LNCAP (cell line): ENCODE measurements around the gene FBXO45.

ENCODE experiments used
- CTCF ChIP-seq: fragments of 450-650 bp; IDR thresholded peaks from 2 replicates; pipeline ENCODE4 v1.5.1; 2017; ENCODE audit warnings: mild to moderate bottlenecking

Gene FBXO45

GRCh38 chr3:196568246-196569002, at the start of gene FBXO45, which contains the start of gene WDR53:
TSS of gene FBXO45 (plus strand) at chr3:196568660. CDS start at chr3:196568985, 325 bp downstream.
TSS of gene WDR53 (minus strand) at chr3:196568554. CDS start at chr3:196561475, 7,079 bp downstream.
- TF ChIP-seq CTCF, result no peak

GRCh38 chr3:196518966-196519717, 49.3 kb upstream of the FBXO45 start:
- peak; percentile 56 for TF ChIP-seq CTCF

- TF ChIP-seq CTCF, result no peak
Observed at GRCh38 chr3:196519718-196520082, 48.8 kb upstream of the FBXO45 start.

- TF ChIP-seq CTCF, result no peak
Observed at GRCh38 chr3:196523841-196524240, 44.6 kb upstream of the FBXO45 start.

GRCh38 chr3:196524527-196524926, 43.9 kb upstream of the FBXO45 start:
- TF ChIP-seq CTCF, result no peak

GRCh38 chr3:196525141-196525540, 43.3 kb upstream of the FBXO45 start:
- TF ChIP-seq CTCF, result no peak

- peak; percentile 50 for TF ChIP-seq CTCF
Observed at GRCh38 chr3:196528639-196529233, 39.7 kb upstream of the FBXO45 start.
